Lung (tissue), 12 donors: ENCODE results near the gene CORO7. TPM values are rescaled to one million over a fixed set of nuclear protein-coding genes. Genes with fewer than 3 reads are reported as not detected.
A peak's percentile ranks its signal among the peaks of the same experiment; 100 is the strongest.

ENCODE experiments used
- ATAC-seq: fragments of 200-7000 bp; cut with Tn5 transposase; one replicate; pipeline ENCODE4 v1.9.1; 2020; ENCODE audit warnings: moderate number of reproducible peaks; ENCODE audit not compliant: insufficient read depth, low FRiP score
- DNase-seq, 3 donors: peaks; one replicate each; pipeline ENCODE4 v3.0.0-alpha.2; 2013 to 2017
- H3K27ac ChIP-seq, 2 donors: one replicate each; pipeline ENCODE4 v1.5.1; 2013; ENCODE audit warnings: mild to moderate bottlenecking in 2 of 2, moderate library complexity in 2 of 2, control low read depth in 1 of 2, inconsistent platforms in 1 of 2, low read depth in 1 of 2, low read length in 1 of 2
- H3K27me3 ChIP-seq, 3 donors: one replicate each; pipeline ENCODE4 v1.5.1; 2013; ENCODE audit warnings: low read length in 2 of 3; ENCODE audit not compliant: control insufficient read depth in 3 of 3, insufficient read depth in 3 of 3
- H3K36me3 ChIP-seq, 4 donors: one replicate each; pipeline ENCODE4 v1.5.1; 2013; ENCODE audit warnings: low read length in 4 of 4, mild to moderate bottlenecking in 1 of 4, moderate library complexity in 1 of 4; ENCODE audit not compliant: control insufficient read depth in 4 of 4, insufficient read depth in 4 of 4
- H3K4me1 ChIP-seq, 5 donors: one replicate each; pipeline ENCODE4 v1.5.1; 2013; ENCODE audit warnings: low read length in 5 of 5, mild to moderate bottlenecking in 2 of 5, moderate library complexity in 1 of 5; ENCODE audit not compliant: control insufficient read depth in 5 of 5, insufficient read depth in 5 of 5
- H3K4me3 ChIP-seq: one replicate; pipeline ENCODE4 v1.5.1; 2013; ENCODE audit warnings: mild to moderate bottlenecking, control low read depth, moderate library complexity
- H3K9ac ChIP-seq, 2 donors: one replicate each; pipeline ENCODE4 v1.5.1; 2013; ENCODE audit warnings: low read length in 2 of 2, control low read depth in 1 of 2; ENCODE audit not compliant: insufficient read depth in 1 of 2
- H3K9me3 ChIP-seq, 4 donors: one replicate each; pipeline ENCODE4 v1.5.1; 2013; ENCODE audit warnings: low read length in 3 of 4, mild to moderate bottlenecking in 1 of 4, moderate library complexity in 1 of 4; ENCODE audit not compliant: control insufficient read depth in 4 of 4, insufficient read depth in 3 of 4
- WGBS, 2 donors: extraction: QIAGEN DNeasy Blood & Tissue Kit; methylation state at CpG; one replicate each; pipeline ENCODE4 v1.1.7; 2013; 5-methylcytosine and 5-hydroxymethylcytosine counted together
- polyA plus RNA-seq, 2 donors: library from polyadenylated mRNA; stranded (reverse); fragments of 200-250 nt; gene quantifications; one replicate each; pipeline ENCODE4 v1.2.1, GENCODE V29; 2013
- total RNA-seq, 2 donors: library from RNA; depleted of rRNA in 1 of 2; stranded (reverse); fragments of >200 nt in 1 of 2; gene quantifications; one replicate each; pipeline ENCODE4 v1.2.1, GENCODE V29; 2014 to 2021
- TF ChIP-seq, protein P1 (sequence below): IDR thresholded peaks from 2 replicates; pipeline ENCODE4 v1.5.1; 2012; ENCODE audit warnings: mild to moderate bottlenecking; ENCODE audit errors: control extremely low read depth, extremely low read depth
- donor health status: control.
- donor health status: control.
- donor health status: Bipolar disorder and iron deficiency.
- donor health status: healthy.
- donor health status: DM: yes; HTN: yes; CAD: no.

CORO7 gene
- total and polyA plus RNA-seq, 4 donors = 27.8 to 86.2 (median 46.1) TPM

DNA sequence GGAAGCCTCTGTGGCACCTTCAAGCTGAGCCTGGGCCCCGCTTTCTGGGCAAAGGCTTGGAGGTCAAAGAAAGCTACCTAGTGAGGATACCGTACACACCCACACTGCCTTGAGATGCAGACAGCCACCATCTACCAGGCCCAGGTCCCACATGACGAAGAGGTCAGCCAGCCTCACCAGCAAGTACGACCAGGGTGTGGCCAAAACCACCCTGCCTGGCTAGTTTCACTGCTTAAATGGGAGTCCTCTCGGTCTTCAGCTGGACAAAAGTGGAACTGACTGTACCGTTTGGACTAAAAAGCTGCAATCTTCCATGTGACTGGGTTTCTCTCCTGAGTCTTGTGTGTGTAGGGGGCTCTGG is 23.2 kb downstream of the CORO7 start:
- no peak for ATAC-seq
- peaks cover 0 to 34% (median 13%) of the 10 kb centered on the region in 5 donors for H3K4me1 ChIP-seq
- TF ChIP-seq, protein P1, sequence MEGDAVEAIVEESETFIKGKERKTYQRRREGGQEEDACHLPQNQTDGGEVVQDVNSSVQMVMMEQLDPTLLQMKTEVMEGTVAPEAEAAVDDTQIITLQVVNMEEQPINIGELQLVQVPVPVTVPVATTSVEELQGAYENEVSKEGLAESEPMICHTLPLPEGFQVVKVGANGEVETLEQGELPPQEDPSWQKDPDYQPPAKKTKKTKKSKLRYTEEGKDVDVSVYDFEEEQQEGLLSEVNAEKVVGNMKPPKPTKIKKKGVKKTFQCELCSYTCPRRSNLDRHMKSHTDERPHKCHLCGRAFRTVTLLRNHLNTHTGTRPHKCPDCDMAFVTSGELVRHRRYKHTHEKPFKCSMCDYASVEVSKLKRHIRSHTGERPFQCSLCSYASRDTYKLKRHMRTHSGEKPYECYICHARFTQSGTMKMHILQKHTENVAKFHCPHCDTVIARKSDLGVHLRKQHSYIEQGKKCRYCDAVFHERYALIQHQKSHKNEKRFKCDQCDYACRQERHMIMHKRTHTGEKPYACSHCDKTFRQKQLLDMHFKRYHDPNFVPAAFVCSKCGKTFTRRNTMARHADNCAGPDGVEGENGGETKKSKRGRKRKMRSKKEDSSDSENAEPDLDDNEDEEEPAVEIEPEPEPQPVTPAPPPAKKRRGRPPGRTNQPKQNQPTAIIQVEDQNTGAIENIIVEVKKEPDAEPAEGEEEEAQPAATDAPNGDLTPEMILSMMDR = no peak
- H3K36me3 ChIP-seq = peaks cover 0 to 29% (median 0%) of the 10 kb centered on the region in 4 donors
- H3K9me3 ChIP-seq = no peaks in the 10 kb centered on the region
- no peak overlapping the region for H3K27ac ChIP-seq
- no peaks in the 10 kb centered on the region for H3K27me3 ChIP-seq
- no peak overlapping the region for H3K9ac ChIP-seq
- DNase-seq = peak in 1 of 3 donors; percentile 28
- 68 to 81% methylated on average over 6 of the region's 6 CpGs for WGBS, 2 donors
- no peak overlapping the region for H3K4me3 ChIP-seq

DNA sequence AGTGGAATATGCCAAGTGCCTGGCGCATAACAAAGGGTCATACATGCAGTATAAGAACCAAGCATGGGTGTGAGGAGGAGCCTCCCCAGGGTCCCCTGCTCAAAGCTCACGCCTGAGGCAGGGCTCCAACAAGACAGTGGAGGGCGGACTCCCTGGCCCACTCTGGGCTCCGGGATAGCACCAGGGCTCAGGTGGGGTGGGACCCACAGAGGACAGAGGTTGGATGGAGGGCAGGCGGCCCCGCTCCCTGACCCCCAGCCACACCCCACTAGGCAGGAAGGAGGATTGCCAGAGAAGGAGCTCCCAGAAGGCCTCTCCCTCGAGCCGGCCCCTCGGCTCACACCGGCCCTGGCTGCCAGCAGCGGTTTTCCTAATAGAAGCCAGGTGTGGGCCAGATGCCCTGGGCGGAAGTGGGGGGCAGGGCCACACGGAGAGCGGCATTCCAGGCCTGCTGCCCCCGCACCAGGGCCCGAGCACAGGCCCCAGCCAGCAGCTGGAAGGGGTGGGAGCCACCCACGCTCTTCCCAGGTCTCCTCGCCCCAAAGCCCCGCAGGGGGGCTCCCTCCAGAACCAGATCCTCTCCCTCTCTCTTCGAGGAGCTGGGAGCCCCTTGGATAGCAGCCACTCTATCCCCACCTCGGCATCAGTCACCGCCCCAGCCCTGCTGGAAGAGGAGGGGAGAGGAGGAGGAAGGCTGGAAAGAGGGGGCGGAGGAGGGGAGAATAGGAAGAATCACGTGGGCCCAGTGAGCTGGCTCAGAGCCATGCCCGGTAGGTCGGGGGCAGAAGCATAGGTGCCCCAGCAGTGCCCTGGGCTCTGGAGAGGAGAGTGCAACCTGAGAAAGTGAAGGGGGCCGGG is 23.8 kb downstream of the CORO7 start:
- H3K9me3 ChIP-seq = no peaks in the 10 kb centered on the region
- H3K36me3 ChIP-seq = peaks cover 0 to 30% (median 0%) of the 10 kb centered on the region in 4 donors
- TF ChIP-seq, protein P1 = no peak
- H3K27me3 ChIP-seq = no peaks in the 10 kb centered on the region
- peaks cover 0 to 37% (median 13%) of the 10 kb centered on the region in 5 donors for H3K4me1 ChIP-seq
- no peak overlapping the region for H3K4me3 ChIP-seq
- DNase-seq (peak; percentile 59 to 78 (median 76)), ATAC-seq (peak; percentile 35)
- H3K27ac ChIP-seq = peak overlapping the region in 1 of 2 donors; percentile 23
- 70 to 77% methylated on average over 19 to 27 of the region's 27 CpGs for WGBS, 2 donors
- no peak overlapping the region for H3K9ac ChIP-seq

DNA sequence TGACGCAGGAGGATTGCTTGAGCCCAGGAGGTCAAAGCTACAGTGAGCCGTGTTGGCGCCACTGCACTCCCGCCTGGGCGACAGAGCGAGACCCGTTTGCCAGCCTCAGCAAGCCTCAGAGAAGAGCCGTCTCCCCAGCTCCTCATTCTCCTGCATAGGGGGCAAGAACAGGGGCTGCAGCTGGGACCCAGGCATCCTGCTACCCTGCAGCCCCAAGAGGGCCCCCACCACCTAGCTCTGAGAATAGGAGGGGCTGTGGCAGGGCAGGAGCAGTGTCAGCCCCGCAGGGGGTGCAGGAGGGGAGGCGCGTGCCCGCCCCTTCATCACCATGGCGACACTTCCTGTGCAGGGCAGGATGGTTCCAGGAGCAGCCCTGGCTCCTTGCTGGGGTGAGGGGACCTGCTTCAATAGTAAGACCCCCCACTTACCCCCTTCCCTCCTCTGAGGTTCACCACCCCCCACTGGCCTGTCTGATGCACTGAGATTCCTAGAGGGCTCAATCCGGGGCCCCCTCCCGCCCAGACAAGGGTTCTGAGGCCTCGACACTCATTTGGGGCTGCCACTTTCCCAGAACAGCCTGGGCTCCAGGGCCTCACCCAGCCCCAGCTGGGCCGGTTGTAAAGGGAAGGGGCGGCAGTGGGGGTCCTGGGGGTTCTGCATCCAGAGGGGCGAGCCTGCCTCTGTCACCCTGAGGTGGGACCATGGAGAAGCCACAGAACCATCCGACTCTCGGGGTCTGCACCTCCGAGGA is 24.6 kb downstream of the CORO7 start:
- no peak for DNase-seq
- TF ChIP-seq, protein P1 = no peak
- no peak for ATAC-seq
- Histone ChIP-seq H3K27ac (peak overlapping the region in 1 of 2 donors; percentile 23), H3K4me3 (no peak overlapping the region), H3K36me3 (peaks cover 0 to 36% (median 0%) of the 10 kb centered on the region in 4 donors), H3K27me3 (no peaks in the 10 kb centered on the region), H3K4me1 (peaks cover 0 to 37% (median 13%) of the 10 kb centered on the region in 5 donors), H3K9me3 (no peaks in the 10 kb centered on the region), H3K9ac (no peak overlapping the region)
- WGBS, 2 donors = 82 to 91% methylated on average over 22 of the region's 22 CpGs
